OCI-LY3 (cell line): ENCODE measurements around the gene PNPLA3.

ENCODE experiments used
- H2AFZ ChIP-seq: fragments of 200-600, 300-600 bp; shearing (Covaris generic); 2 replicates; pipeline ENCODE4 v1.6.0; 2014; ENCODE audit warnings: antibody characterized with exemption, low read depth, low read length
- H3K27ac ChIP-seq: fragments of 200-600, 300-600 bp; sonication (generic); 2 replicates; pipeline ENCODE4 v1.5.1; 2014; ENCODE audit warnings: mild to moderate bottlenecking, low read length, moderate library complexity, mixed read lengths
- H3K27me3 ChIP-seq: fragments of 200-600, 300-600 bp; sonication (generic); 2 replicates; pipeline ENCODE4 v1.6.1; 2014; ENCODE audit warnings: low read depth, low read length, mixed read lengths
- H3K36me3 ChIP-seq: fragments of 200-600, 300-600 bp; sonication (generic); replicated peaks from 2 replicates; pipeline ENCODE3; 2014; ENCODE audit warnings: low read depth, low read length, mixed read lengths
- H3K4me1 ChIP-seq: fragments of 300-600, 200-600 bp; sonication (generic); 2 replicates; pipeline ENCODE4 v1.6.1; 2014; ENCODE audit warnings: low read length, mixed read lengths
- H3K4me2 ChIP-seq: fragments of 200-600, 300-600 bp; sonication (generic); 2 replicates; pipeline ENCODE4 v1.6.1; 2014; ENCODE audit warnings: low read length, mixed read lengths
- H3K4me3 ChIP-seq: fragments of 300-600, 200-600 bp; sonication (generic); 2 replicates; pipeline ENCODE4 v1.5.1; 2014; ENCODE audit warnings: antibody characterized with exemption, mild to moderate bottlenecking, low read length, moderate library complexity
- H3K79me2 ChIP-seq: fragments of 300-600, 200-600 bp; shearing (Covaris generic); 2 replicates; pipeline ENCODE4 v1.6.1; 2014; ENCODE audit warnings: mild to moderate bottlenecking, low read length, mixed read lengths
- H3K9ac ChIP-seq: fragments of 300-600, 200-600 bp; shearing (Covaris generic); 2 replicates; pipeline ENCODE4 v1.6.0; 2014; ENCODE audit warnings: mild to moderate bottlenecking, low read length, moderate library complexity
- H3K9me3 ChIP-seq: fragments of 200-600, 300-600 bp; shearing (Covaris generic); 2 replicates; pipeline ENCODE4 v1.6.1; 2014; ENCODE audit warnings: low read length, mixed read lengths; ENCODE audit not compliant: insufficient read depth
- H4K20me1 ChIP-seq: fragments of 200-600, 300-600 bp; sonication (generic); 2 replicates; pipeline ENCODE4 v1.6.1; 2016; ENCODE audit warnings: low read length, mixed read lengths; ENCODE audit not compliant: insufficient read depth
- EZH2phosphoT487 ChIP-seq: fragments of 200-600 bp; shearing (Covaris generic); IDR thresholded peaks from 2 replicates; pipeline ENCODE4 v1.6.1; 2018; ENCODE audit warnings: antibody characterized with exemption, mixed run types, low read depth
- TF ChIP-seq, protein P1 (sequence below): fragments of 200-600, 300-600 bp; sonication (generic); IDR thresholded peaks from 2 replicates; pipeline ENCODE4 v1.5.1; 2014; ENCODE audit warnings: antibody characterized with exemption, low read length, low read depth

Gene PNPLA3

GRCh38 chr22:43955883-43956782 lies 32.5 kb downstream of the PNPLA3 start:
- H2AFZ ChIP-seq = peak overlapping the region; percentile 63
- no peak for TF ChIP-seq EZH2phosphoT487
- TF ChIP-seq, protein P1, sequence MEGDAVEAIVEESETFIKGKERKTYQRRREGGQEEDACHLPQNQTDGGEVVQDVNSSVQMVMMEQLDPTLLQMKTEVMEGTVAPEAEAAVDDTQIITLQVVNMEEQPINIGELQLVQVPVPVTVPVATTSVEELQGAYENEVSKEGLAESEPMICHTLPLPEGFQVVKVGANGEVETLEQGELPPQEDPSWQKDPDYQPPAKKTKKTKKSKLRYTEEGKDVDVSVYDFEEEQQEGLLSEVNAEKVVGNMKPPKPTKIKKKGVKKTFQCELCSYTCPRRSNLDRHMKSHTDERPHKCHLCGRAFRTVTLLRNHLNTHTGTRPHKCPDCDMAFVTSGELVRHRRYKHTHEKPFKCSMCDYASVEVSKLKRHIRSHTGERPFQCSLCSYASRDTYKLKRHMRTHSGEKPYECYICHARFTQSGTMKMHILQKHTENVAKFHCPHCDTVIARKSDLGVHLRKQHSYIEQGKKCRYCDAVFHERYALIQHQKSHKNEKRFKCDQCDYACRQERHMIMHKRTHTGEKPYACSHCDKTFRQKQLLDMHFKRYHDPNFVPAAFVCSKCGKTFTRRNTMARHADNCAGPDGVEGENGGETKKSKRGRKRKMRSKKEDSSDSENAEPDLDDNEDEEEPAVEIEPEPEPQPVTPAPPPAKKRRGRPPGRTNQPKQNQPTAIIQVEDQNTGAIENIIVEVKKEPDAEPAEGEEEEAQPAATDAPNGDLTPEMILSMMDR = no peak
- peaks cover 70% of the 10 kb centered on the region for H3K79me2 ChIP-seq
- peak overlapping the region; percentile 64 for H3K27ac ChIP-seq
- H3K4me1 ChIP-seq = peaks cover 16% of the 10 kb centered on the region
- no peaks in the 10 kb centered on the region for H3K36me3 ChIP-seq
- no peaks in the 10 kb centered on the region for H3K27me3 ChIP-seq
- H3K9me3 ChIP-seq = no peaks in the 10 kb centered on the region
- peak overlapping the region; percentile 93 for H3K9ac ChIP-seq
- H3K4me2 ChIP-seq = peak overlapping the region; percentile 87
- H4K20me1 ChIP-seq = no peaks in the 10 kb centered on the region
- H3K4me3 ChIP-seq = peak overlapping the region; percentile 91

DNA sequence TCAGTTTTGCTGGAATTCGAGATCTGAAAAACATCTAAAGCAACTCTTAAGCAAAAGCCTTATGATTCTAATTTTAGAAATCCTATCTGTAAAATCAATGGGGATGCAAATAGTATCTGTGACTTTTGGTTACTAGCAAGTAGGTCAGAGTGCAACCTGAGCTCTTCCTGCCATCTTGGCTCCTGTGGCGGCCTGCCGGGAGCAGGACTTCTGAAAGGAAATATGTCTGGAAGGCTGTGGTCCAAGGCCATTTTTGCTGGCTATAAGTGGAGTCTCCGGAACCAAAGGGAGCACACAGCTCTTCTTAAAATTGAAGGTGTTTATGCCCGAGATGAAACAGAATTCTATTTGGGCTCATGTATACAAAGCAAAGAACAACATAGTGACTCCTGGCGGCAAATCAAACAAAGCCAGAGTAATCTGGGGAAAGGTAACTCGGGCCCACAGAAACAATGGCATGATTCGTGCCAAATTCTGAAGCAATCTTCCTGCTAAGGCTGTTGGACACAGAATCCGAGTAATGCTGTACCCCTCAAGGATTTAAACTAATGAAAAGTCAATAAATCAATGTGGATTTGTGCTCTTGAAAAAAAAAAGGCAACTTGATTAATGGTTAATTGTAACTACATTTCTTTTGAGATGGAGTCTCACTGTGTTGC lies 33.3 kb downstream of the PNPLA3 start:
- no peak overlapping the region for H3K9ac ChIP-seq
- H2AFZ ChIP-seq = no peak overlapping the region
- no peaks in the 10 kb centered on the region for H3K36me3 ChIP-seq
- no peaks in the 10 kb centered on the region for H3K27me3 ChIP-seq
- peak overlapping the region; percentile 87 for H3K4me2 ChIP-seq
- H4K20me1 ChIP-seq = no peaks in the 10 kb centered on the region
- no peaks in the 10 kb centered on the region for H3K9me3 ChIP-seq
- H3K4me1 ChIP-seq = peaks cover 16% of the 10 kb centered on the region
- TF ChIP-seq, protein P1 = no peak
- TF ChIP-seq EZH2phosphoT487 = no peak
- peaks cover 77% of the 10 kb centered on the region for H3K79me2 ChIP-seq
- no peak overlapping the region for H3K27ac ChIP-seq
- H3K4me3 ChIP-seq = peak overlapping the region; percentile 91; the same call in 1 of the 2 replicates

- H3K36me3 ChIP-seq = no peaks in the 10 kb centered on the region
- peaks cover 16% of the 10 kb centered on the region for H3K4me1 ChIP-seq
- no peak overlapping the region for H3K4me2 ChIP-seq
- H3K9me3 ChIP-seq = no peaks in the 10 kb centered on the region
- TF ChIP-seq, protein P1 = no peak
- TF ChIP-seq EZH2phosphoT487 = no peak
- H3K27ac ChIP-seq = no peak overlapping the region
- H4K20me1 ChIP-seq = no peaks in the 10 kb centered on the region
- no peak overlapping the region for H3K9ac ChIP-seq
- H3K27me3 ChIP-seq = no peaks in the 10 kb centered on the region
- no peak overlapping the region for H2AFZ ChIP-seq
- no peak overlapping the region for H3K4me3 ChIP-seq
- H3K79me2 ChIP-seq = peaks cover 80% of the 10 kb centered on the region
Observed at GRCh38 chr22:43957871-43958270, 34.3 kb downstream of the PNPLA3 start.

DNA sequence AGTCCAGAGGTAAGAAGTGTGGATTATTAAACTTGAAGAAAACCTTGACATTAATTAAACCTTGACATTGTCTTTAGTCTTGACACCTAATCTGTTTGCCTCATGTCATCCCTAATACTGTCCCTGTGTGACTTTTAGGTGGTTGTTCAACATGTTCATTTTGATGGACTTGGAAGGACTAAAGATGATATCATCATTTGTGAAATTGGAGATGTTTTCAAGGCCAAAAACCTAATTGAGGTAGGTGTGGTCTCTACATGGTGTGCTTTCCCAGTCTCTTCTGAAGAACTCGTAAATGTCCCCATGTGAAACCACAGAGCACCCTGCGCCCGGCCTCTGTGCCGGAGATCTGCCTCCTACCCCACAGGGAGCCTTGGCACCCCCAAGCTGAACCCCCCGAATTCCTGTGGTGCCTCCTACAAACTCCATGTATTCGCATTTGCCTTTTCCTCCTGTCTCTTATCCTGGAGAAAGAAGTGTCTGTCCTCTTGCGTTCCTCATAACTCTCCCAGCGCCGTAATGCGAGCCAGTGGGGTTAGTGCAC lies 40.8 kb downstream of the PNPLA3 start:
- H3K27me3 ChIP-seq = no peaks in the 10 kb centered on the region
- H3K4me1 ChIP-seq = no peaks in the 10 kb centered on the region
- H3K9ac ChIP-seq = no peak overlapping the region
- no peaks in the 10 kb centered on the region for H4K20me1 ChIP-seq
- H2AFZ ChIP-seq = no peak overlapping the region
- H3K27ac ChIP-seq = no peak overlapping the region
- no peak for TF ChIP-seq EZH2phosphoT487
- TF ChIP-seq, protein P1 = no peak
- peaks cover 52% of the 10 kb centered on the region for H3K36me3 ChIP-seq
- H3K79me2 ChIP-seq = peaks cover 27% of the 10 kb centered on the region
- H3K4me2 ChIP-seq = no peak overlapping the region
- H3K4me3 ChIP-seq = no peak overlapping the region
- H3K9me3 ChIP-seq = no peaks in the 10 kb centered on the region
